HG03066 (cell line): ENCODE measurements around the gene ENKUR.
A peak's percentile ranks its signal among the peaks of the same experiment; 100 is the strongest.

Source experiments
- ATAC-seq: cut with Tn5 transposase; IDR thresholded peaks from one replicate; pipeline ENCODE4 v1.9.1; 2021; ENCODE audit warnings: low read depth; ENCODE audit not compliant: unreplicated experiment

Gene ENKUR

DNA sequence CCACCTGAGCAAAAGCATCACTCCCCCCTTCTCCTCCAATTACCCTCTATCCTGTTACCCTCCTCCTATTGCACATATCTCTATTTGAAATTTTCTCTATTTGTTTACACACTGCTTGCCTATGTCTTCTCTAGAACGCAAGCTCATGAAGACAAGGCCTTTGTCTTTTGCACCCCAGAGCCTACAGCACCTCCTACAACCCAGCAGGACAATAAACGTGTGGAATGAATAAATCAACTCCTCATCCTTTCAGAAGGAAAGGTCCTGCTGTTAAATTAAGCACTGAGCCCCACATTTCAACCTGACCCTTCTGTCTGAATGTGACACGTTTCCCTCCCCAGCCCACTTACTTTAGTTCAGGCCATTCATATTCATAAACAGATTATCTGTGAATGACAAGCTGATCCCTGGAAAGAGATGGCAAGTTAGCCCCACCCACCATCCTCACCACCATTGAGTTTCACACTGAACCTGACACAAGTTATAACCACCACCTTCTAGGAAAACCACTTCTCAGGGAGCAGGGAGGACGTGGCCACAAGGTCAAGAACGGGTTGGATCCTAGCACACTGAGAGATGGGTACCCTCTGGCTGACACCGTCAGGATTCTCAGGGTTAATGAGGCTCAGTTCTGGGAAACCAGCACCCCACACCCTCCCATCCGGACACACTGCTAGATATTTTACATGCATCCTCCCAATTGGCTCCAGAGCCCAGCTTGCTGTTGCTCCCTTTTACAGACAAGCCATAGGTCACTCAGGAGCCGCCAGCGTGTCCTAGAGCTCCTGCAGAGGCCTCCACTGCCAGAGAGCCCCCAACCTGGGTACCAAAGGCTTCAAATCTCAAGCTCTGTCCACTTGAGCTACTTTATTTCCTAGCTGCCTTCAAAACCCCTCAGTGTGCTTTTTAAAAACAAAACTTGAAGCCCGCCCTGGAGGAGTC is 64.5 kb downstream of the ENKUR start:
- ATAC-seq, result peak; percentile 20

DNA sequence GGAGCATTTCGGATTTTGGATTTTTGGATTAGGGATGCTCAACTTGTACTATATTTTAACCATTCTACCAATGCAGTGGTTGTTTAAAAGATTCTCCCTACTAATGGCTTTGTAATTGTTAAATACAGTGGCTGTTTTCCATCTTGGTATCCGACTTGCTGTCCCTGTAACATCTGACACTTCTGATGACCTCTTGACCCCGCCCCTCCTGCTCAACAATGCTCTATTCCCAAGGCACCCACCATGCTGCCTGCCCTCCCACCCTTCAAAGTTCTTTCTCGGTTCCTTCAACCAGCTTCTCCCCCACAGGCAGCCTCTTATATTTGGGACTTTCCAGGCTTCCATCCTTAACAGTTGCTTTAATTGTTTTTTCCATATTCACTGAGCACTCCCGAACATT is 65.5 kb downstream of the ENKUR start:
- no peak for ATAC-seq

DNA sequence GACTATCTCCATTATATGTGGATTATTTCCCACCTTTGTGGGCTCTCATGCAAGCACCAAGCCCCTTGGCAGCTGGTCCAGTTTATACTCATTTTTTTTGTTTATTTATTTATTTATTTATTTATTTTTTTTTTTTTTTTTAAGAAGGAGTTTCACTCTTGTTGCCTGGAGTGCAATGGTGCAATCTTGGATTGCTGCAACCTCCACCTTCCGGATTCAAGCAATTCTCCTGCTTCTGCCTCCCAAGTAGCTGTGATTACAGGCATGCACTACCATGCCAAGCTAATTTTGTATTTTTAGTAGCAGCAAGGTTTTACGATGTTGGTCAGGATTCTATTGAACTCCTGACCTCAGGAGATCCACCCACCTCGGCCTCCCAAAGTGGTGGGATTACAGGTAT is 66.3 kb downstream of the ENKUR start:
- no peak for ATAC-seq

DNA sequence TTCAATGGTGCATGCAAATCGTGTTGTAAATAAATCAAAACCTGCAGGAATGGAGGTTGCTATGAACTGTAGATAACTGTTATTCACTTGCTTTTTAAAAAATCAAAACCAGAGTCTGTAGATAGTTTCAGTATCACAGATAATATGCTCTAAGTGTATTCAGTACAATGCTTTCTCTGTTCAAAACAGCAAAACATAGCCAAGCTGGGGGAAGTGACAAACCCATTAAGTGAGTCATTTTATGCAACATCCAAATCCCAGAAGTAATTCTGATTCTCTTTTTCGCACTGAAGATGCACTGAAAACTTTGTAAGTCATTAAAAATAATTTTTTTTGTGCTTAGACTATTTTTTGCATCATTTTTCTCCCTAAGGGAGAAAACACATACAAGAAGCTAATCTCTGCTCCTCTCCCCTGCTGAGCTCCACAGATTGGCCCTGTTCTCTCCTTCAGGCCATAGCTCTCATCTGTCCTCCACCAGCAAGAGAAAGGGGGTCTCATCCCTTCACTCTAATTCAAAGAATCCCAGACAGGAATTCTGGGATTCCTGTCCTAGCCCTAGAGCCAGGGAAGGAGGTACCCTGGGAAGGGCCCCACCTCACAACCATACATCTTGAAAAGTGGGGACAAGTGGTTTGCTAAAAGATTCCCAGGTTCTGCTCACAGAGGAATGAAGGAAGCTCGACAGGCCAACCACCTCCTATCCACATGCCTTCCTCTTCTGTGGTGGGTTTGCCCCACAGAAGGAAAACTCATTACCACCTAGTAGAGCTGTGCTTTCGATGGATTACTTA is 68.5 kb downstream of the ENKUR start:
- ATAC-seq, result peak; percentile 67

DNA sequence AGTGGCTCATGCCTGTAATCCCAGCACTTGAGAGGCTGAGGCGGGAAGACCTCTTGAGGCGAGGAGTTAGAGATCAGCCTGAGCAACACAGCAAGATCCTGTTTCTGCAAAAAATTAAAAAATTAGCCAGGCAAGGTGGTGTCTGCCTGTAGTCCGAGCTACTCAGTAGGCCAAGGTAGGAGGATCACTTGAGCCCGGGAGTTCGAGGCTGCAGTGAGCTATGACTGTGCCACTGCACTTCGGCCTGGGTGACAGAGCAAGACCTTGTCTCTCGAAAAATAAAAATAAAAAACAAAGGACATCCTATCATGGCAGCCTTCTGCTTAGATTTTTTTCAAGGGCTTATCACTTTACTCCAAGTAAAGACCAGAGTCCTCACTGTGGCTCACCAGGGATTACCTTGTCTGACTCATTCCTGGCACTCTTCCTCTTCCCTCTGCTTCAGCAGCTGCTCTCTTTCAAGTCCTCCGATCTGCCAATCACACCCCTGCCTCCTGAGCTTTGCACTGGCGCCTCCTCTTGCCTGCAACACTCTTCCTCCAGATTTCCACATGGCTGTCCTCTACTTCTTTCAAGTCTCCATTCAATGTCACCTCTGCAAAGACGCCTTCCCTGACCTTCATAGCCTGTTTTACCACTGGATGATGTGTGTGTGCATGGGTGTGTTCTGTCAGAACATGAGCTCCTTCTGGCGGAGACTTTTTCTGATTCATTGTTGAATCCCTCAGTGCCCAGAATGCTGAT is 71.3 kb downstream of the ENKUR start:
- no peak for ATAC-seq

DNA sequence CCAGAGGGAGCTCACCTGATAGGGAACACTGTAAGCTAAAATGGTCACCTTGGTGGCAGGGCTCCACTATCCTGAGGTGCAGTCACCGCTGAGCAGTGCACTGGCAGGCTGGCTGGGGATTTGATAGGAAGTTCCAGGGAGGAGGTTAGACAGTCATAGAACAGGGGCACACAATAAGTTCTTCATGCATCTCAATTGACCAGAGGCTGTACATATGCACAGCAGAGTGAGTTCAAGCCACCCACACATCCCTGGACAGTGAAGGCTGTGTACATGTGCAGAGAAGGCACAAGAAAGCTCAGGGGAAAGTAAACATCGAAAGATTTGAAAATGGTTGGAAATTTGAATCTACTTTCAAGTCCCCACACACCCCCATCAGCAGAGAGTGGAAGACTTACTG is 77.4 kb downstream of the ENKUR start:
- no peak for ATAC-seq

DNA sequence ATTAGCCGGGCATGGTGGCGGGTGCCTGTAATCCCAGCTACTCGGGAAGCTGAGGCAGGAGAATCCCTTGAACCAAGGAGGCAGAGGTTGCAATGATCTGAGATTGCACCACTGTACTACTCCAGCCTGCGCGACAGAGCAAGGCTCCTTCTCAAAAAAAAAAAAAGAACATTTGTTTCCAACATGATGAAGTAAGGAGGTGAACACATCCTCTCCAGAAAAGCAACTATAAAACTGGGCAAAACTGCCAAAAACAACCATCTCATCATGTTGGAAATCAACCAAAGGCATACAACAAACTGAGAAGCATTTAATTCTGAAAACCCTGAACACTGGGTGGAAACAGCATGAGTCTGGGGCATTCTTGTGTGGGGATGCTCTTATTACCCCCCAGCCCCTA is 77.9 kb downstream of the ENKUR start:
- no peak for ATAC-seq

DNA sequence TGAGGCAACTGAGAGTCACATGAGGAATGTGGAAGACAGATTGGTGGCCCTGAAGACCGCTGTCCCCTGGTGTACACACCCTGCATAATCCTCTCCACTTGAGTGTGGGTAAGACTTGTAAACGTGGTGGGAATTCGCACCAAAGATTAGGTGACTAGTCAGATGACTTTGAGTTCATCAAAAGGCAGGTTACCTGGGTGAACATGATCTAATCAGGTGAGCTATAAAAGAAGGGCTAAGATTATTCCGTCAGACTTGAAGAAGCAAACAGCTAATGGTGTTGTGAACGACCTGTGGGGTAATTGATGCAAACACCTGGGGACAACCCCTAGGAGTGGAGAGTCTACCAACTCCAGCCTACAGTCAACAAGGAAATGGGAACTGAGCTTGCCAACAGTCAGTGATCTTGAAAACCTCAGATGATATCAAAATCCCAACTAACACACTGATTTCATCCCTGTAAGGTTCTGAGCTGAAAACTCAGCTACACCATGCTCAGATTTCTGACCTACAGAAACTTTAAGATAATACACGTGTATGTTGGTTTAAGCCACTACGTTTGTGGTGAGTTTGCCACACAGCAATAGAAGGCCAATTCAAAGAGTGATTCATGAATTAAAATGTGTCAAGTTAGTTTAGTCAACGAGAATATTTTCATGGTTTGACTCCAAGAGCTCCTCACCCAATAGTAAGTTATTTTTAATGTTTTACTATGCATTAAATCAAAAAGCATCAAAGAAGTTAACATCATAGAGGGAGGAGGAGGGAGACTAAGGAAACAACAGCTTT is 80.3 kb downstream of the ENKUR start:
- no peak for ATAC-seq
